Mucosa of rectum (tissue), 2 donors: ENCODE measurements around the gene SBSN.

Experiments used
- H3K27ac ChIP-seq, 2 donors: one replicate each; pipeline ENCODE4 v1.7.0; 2013; ENCODE audit warnings: inconsistent platforms in 2 of 2, low read depth in 2 of 2, low read length in 2 of 2
- H3K27me3 ChIP-seq, 2 donors: one replicate each; pipeline ENCODE4 v1.7.0; 2013; ENCODE audit warnings: low read length in 2 of 2; ENCODE audit not compliant: control insufficient read depth in 2 of 2, insufficient read depth in 2 of 2
- H3K36me3 ChIP-seq, 2 donors: one replicate each; pipeline ENCODE4 v1.7.0; 2013; ENCODE audit warnings: low read length in 2 of 2; ENCODE audit not compliant: control insufficient read depth in 2 of 2, insufficient read depth in 2 of 2
- H3K4me1 ChIP-seq, 2 donors: one replicate each; pipeline ENCODE4 v1.7.0; 2013; ENCODE audit warnings: low read length in 2 of 2, mild to moderate bottlenecking in 1 of 2; ENCODE audit not compliant: control insufficient read depth in 2 of 2, insufficient read depth in 2 of 2
- H3K4me3 ChIP-seq, 2 donors: one replicate each; pipeline ENCODE4 v1.7.0; 2013; ENCODE audit warnings: low read length in 2 of 2
- H3K9ac ChIP-seq, 2 donors: one replicate each; pipeline ENCODE4 v1.7.0; 2013; ENCODE audit warnings: low read length in 2 of 2, low read depth in 1 of 2, mild to moderate bottlenecking in 1 of 2
- H3K9me3 ChIP-seq, 2 donors: one replicate each; pipeline ENCODE4 v1.7.0; 2013; ENCODE audit warnings: low read length in 2 of 2; ENCODE audit not compliant: control insufficient read depth in 2 of 2
- donor health status: healthy.
- donor health status: Normal muscosa, but diverticular disease.

SBSN gene

DNA sequence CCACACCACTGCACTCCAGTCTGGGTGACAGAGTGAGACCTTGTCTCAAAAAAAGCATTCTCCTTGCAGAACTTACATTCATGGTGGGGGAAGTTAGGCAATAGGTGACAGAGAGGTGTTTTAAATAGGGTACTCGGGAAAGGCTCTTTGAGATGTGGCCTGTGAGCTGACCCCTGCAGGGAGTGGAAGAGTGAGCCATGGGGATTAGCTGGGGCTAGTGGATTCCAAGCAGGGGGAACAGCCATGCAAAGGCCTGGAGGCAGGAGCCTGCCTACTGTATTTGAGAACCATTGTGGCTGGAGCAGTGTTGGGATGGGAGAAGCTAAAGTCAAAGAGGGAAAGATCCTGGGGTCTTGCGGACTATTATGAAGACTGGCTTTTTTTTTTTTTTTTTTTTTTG is 10.8 kb downstream of the SBSN start:
- H3K36me3 ChIP-seq, result no peaks in the 10 kb centered on the region
- H3K9ac ChIP-seq, result no peak overlapping the region
- H3K4me3 ChIP-seq, result no peak overlapping the region
- no peak overlapping the region for H3K27ac ChIP-seq
- peaks cover 2 to 3% of the 10 kb centered on the region in 2 donors for H3K27me3 ChIP-seq
- no peaks in the 10 kb centered on the region for H3K9me3 ChIP-seq
- no peaks in the 10 kb centered on the region for H3K4me1 ChIP-seq

DNA sequence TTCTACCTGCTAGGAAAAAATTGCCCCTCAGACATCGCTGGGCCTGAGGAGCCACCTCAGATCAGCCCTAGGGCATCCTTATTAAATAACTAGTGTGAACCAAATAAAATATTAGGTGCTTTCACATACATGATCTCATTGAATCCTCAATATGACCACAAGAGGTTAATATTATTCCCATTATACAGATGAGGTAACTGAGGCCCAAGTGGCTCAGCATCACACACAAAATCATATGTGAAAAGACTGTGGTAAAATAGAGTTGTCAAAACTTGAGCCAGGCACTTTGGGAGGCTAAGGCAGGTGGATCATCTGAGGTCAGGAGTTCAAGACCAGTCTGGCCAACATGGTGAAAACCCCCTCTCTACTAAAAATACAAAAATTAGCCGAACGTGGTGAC is 11.8 kb downstream of the SBSN start:
- H3K9me3 ChIP-seq, result no peaks in the 10 kb centered on the region
- H3K36me3 ChIP-seq, result no peaks in the 10 kb centered on the region
- H3K4me1 ChIP-seq, result no peaks in the 10 kb centered on the region
- H3K27ac ChIP-seq, result no peak overlapping the region
- H3K27me3 ChIP-seq, result peaks cover 2 to 3% of the 10 kb centered on the region in 2 donors
- no peak overlapping the region for H3K9ac ChIP-seq
- no peak overlapping the region for H3K4me3 ChIP-seq

DNA sequence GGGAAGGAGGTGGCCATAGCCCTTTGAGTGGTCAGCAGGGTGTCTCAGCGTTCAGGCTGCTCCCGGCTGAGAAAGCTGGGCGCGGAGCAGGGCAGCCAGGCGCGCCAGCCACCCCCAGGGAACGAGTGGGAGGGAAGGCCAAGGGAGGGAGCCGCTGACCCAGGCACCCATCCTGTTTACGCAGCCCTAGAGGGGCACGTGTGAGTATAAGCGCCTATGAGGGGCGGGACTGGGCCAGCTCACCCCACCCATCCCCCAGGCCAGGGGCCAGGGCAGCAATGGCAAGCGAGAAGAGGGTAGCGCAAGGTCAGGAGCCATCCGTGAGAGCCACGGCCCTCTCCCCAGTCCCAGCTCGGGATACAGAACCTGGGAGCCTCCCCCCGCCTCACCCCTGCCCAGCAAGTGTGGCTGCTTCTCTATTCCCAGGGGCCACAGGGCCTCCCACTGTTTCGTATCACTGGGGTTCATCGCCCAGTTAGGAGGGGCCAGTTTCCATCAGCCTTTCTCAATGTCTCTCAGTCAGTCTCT is 13.8 kb downstream of the SBSN start:
- Histone ChIP-seq H3K9ac (no peak overlapping the region), H3K27me3 (peaks cover 3 to 5% of the 10 kb centered on the region in 2 donors), H3K27ac (no peak overlapping the region), H3K4me1 (peaks cover 0 to 8% of the 10 kb centered on the region in 2 donors), H3K36me3 (no peaks in the 10 kb centered on the region), H3K9me3 (no peaks in the 10 kb centered on the region), H3K4me3 (no peak overlapping the region)

DNA sequence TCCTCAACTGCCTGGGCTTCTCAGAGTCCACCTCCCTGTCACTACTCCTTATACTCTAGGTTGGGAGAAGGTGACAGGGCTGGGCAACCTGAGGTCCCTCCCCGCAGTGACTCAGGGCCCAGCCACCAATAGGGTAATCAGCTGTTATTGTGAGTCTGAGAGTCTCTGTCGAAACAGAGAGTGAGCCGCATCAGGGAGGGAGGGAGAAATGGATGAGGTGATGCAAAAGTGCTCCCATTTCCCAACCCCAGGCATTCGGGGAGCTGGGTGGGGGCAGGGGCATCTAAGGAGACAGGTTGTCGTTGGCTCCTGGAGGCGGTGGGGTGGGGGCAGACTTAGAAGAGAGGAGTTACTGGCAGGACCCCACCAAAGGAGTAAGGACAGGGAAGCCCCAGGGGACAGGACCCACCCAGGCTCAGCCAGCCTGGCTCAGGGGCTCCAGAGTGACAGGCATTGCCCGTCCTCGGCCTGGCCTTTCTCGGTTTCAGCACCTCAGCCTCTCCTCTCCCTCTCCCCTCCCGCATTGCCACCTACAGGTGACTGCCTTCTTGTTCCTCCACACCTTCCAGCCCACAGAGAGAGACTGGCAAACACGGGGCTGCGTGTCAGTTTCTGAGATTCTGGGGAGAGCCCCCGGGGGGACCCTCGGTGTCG is 14.4 kb downstream of the SBSN start, which contains the start of gene DMKN:
TSS of gene DMKN (minus strand) at position 22 of the 654 bp plus-strand sequence. CDS start 174 bp downstream, outside the sequence.
- H3K36me3 ChIP-seq, result no peaks in the 10 kb centered on the region
- no peak within 1 kb of the TSS for H3K4me3 ChIP-seq
- H3K9me3 ChIP-seq, result no peaks in the 10 kb centered on the region
- H3K27ac ChIP-seq, result no peak within 1 kb of the TSS
- H3K9ac ChIP-seq, result no peak within 1 kb of the TSS
- H3K4me1 ChIP-seq, result peaks cover 0 to 8% of the 10 kb centered on the region in 2 donors
- H3K27me3 ChIP-seq, result peaks cover 3 to 5% of the 10 kb centered on the region in 2 donors

DNA sequence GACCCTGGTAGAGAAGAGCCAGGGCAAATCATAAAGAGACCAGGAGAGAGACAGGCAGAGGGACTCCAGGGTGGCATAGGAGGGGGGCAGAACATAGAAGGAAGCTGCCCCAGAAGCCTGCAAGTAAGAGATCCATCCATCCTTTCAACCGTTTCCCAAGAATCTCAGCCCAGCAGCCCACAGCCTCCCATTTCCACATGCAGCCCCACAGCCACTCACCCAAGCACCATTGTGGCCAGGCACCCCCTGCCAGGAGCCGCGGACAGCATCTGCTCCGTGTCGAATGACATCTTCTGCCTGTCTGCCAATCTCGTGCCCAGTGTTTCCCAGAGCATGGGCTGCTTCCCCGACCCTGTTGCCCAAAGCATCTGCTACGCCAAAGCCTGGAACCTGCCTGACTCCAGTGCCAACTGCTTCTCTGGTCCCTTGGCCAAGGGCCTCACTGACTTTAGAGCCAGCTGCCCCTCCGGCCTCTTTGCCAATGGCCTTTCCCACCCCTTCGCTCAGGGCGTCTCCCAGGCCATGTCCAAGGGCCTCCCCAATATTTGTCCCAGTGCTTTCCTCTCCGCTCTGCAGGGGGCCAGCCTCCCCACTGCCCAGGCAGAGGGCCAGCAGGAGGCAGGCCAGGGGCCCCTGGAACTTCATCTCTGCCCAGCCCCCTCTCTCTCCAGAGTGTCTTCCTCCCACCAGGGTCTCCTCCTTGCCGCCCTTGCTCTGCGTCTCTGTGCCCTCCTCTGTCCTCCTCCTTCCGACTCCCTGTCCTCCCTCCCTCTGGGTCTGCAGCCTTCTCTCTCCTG is 15.1 kb downstream of the SBSN start:
- Histone ChIP-seq H3K4me1 (peaks cover 0 to 8% of the 10 kb centered on the region in 2 donors), H3K9ac (no peak overlapping the region), H3K27me3 (peaks cover 3 to 5% of the 10 kb centered on the region in 2 donors), H3K27ac (no peak overlapping the region), H3K9me3 (no peaks in the 10 kb centered on the region), H3K4me3 (no peak overlapping the region), H3K36me3 (no peaks in the 10 kb centered on the region)

DNA sequence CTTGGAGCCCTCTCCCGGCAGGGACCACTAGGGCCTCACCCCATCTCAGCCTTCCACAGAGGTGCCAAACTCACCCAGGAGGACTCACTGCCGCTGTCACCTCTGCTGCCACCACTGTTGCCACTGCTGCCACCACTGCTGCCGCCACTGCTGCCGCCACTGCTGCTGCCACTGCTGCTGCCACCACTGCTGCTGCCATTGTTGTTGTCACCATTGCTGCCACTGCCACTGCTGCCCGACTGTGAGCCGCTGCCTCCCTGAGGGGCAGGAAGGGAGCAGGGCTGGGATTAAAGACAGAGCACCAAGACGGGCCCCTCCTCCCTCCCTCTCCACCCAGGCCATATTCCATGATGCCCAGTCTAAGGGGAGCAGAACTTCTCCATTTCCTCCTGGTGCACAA is 16.8 kb downstream of the SBSN start:
- Histone ChIP-seq H3K4me1 (peaks cover 0 to 8% of the 10 kb centered on the region in 2 donors), H3K36me3 (no peaks in the 10 kb centered on the region), H3K9ac (no peak overlapping the region), H3K9me3 (no peaks in the 10 kb centered on the region), H3K27me3 (peaks cover 3 to 5% of the 10 kb centered on the region in 2 donors), H3K4me3 (no peak overlapping the region), H3K27ac (no peak overlapping the region)

DNA sequence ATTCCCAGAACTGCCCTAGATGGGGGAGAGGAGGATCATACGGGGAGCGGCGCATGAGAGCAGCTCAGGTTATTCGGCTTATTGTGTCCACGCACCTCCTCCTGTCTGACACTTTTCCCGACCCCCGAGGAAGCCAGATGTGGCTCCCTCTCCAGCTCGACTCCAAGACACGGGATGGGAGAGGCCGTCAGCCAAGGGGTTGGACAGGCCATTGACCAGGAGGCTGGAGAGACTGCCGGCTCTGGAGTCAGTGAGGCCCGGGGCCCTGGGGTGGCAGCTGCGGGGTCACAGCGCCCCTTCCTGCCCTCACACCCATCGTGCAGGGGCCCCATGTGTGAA is 17.5 kb downstream of the SBSN start:
- no peak overlapping the region for H3K27ac ChIP-seq
- H3K9ac ChIP-seq, result no peak overlapping the region
- H3K4me3 ChIP-seq, result peak overlapping the region; percentile 47 to 70
- H3K36me3 ChIP-seq, result no peaks in the 10 kb centered on the region
- peaks cover 3 to 5% of the 10 kb centered on the region in 2 donors for H3K27me3 ChIP-seq
- H3K4me1 ChIP-seq, result peaks cover 0 to 8% of the 10 kb centered on the region in 2 donors
- no peaks in the 10 kb centered on the region for H3K9me3 ChIP-seq

DNA sequence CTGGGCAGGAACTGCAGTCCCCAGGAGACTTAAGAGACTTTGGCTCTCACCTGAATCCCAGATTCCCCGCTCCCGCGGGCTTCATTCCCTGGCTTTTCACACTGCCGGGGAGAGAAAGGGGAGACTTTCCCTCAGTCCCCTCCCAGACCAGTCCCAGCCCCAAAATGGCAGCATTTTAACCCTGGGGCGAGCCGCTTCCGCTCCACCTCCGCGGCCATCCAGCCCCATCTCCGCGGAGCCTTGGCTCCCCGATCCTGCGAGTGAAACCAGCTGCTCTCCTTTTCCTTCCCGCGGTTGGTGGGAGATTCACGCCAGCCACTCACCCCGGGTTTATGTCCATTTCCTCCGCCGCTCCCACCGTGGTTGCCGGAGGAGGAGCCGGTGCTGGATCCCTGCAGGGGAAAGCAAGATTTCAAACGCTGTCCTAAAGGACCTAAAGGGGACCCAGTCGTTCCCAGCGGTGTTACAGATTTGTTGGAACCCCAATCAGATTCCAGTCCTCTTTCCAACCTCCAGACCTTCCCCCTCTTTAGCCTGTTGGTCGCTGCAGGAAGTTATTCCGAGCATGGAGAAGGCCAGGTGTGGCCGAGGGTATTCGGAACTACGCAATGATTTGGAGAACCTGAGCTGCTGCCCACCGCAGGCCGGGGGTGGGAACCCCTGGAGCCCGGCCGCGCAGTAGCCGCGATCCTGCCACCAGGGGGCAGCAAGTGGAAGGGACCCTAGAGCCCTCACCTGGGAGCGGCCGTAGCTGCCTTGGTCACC is 18.1 kb downstream of the SBSN start:
- Histone ChIP-seq H3K4me1 (peaks cover 0 to 8% of the 10 kb centered on the region in 2 donors), H3K27ac (peak overlapping the region in 1 of 2 donors; percentile 16), H3K4me3 (peak overlapping the region; percentile 47 to 70), H3K9me3 (no peaks in the 10 kb centered on the region), H3K27me3 (peaks cover 3 to 5% of the 10 kb centered on the region in 2 donors), H3K36me3 (no peaks in the 10 kb centered on the region), H3K9ac (peak overlapping the region; percentile 41 to 45)

DNA sequence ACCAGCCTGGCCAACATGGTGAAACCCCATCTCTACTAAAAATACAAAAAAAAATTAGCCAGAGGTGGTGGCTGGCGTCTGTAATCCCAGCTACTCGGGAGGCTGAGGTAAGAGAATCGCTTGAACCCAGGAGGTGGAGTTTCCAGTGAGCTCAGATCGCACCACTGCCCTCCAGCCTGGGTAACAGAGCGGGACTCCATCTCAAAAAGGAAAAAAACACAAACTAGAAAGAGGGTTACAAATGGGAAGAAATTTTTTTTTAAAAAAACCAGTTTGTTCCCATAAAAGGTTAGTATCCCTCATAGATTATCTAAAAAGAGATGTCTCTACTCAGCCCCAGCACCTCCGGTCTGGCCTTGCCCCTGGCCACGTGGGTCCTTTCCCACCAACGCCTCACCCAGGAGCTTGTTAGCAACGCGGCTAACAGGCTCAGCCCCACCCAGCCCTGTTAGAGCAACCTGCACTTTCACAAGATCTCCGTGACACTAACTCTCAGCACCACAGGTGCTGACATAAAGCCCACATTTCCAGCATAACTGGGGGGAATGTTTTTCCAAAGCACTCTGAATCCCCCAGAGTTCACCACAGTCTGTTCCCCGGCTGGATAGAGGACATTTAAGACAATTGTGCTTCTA is 19.0 kb downstream of the SBSN start:
- Histone ChIP-seq H3K27ac (peak overlapping the region in 1 of 2 donors; percentile 16), H3K9me3 (no peaks in the 10 kb centered on the region), H3K27me3 (peaks cover 3% of the 10 kb centered on the region in 2 donors), H3K4me3 (peak overlapping the region in 1 of 2 donors; percentile 70), H3K36me3 (no peaks in the 10 kb centered on the region), H3K4me1 (peaks cover 0 to 8% of the 10 kb centered on the region in 2 donors), H3K9ac (no peak overlapping the region)
